Naive thymus-derived CD8-positive, alpha-beta T cell (primary cell): ENCODE results near the gene ADGRG3. TPM values are rescaled to one million over a fixed set of nuclear protein-coding genes. Genes with fewer than 3 reads are reported as not detected.
"Not testable (repeated sequence)": the region's sequence is repeated elsewhere in the genome, so short reads cannot be mapped to it uniquely, and the experiment has no call there.

Experiments used
- ATAC-seq, 2 donors: fragments of 150-1000 bp; cut with Tn5 transposase in 1 of 2; sonication (Bioruptor Pico), chemical (Tn5 transposase) in 1 of 2; 1 replicate in 1 of 2; 2 replicates in 1 of 2; pipeline ENCODE4 v1.10.0; 2021; ENCODE audit warnings: mild to moderate bottlenecking in 2 of 2, moderate library complexity in 2 of 2
- POLR2A ChIA-PET: fragments of 350-600 bp; sonication (Branson Sonifier 250); formaldehyde crosslinking; loops from one replicate; lab custom pipeline; 2021; ENCODE audit warnings: antibody characterized with exemption; lab: Charles Lee
- DNase-seq, 10 donors: peaks; one replicate each; pipeline versions ENCODE4 v3.0.0 to v3.0.0-alpha.2; 2020 to 2022
- H3K27ac Mint-ChIP-seq, 10 donors: one replicate each; pipeline ENCODE4 v1.8.0; 2020 to 2022; ENCODE audit warnings: mild to moderate bottlenecking in 10 of 10, mixed read lengths in 10 of 10, moderate library complexity in 4 of 10, inconsistent platforms in 1 of 10
- H3K27me3 Mint-ChIP-seq, 5 donors: one replicate each; pipeline ENCODE4 v1.8.0; 2021 to 2022; ENCODE audit warnings: mixed read lengths in 5 of 5
- H3K36me3 Mint-ChIP-seq, 3 donors: one replicate each; pipeline ENCODE4 v1.8.0; 2020 to 2022; ENCODE audit warnings: mixed read lengths in 3 of 3, mild to moderate bottlenecking in 2 of 3, inconsistent platforms in 1 of 3
- H3K4me1 Mint-ChIP-seq, 4 donors: one replicate each; pipeline ENCODE4 v1.8.0; 2021 to 2022; ENCODE audit warnings: mixed read lengths in 4 of 4
- H3K4me3 Mint-ChIP-seq, 10 donors: one replicate each; pipeline ENCODE4 v1.8.0; 2020 to 2022; ENCODE audit warnings: mild to moderate bottlenecking in 10 of 10, mixed read lengths in 10 of 10, moderate library complexity in 6 of 10, inconsistent platforms in 1 of 10
- H3K9me3 Mint-ChIP-seq, 9 donors: one replicate each; pipeline ENCODE4 v1.8.0; 2020 to 2022; ENCODE audit warnings: mixed read lengths in 9 of 9, mild to moderate bottlenecking in 3 of 9, inconsistent platforms in 1 of 9, moderate library complexity in 1 of 9
- polyA plus RNA-seq, 3 donors: library from polyadenylated mRNA; unstranded; fragments of 300-500 nt; fragmentation: Illumina TruSeq; gene quantifications; one replicate each; pipeline ENCODE4 v1.2.3, GENCODE V29; 2021
- total RNA-seq, 8 experiments: library from RNA in 2 of 8; stranded (reverse) in 2 of 8; gene quantifications; one replicate each; pipeline ENCODE4 v1.2.3 and lab custom pipeline; 2021 to 2026

The ADGRG3 gene
- total and polyA plus RNA-seq, 5 experiments from 2014 or later = not detected

- H3K27me3 Mint-ChIP-seq, H3K27ac Mint-ChIP-seq, ATAC-seq, H3K36me3 Mint-ChIP-seq, H3K4me3 Mint-ChIP-seq, DNase-seq, POLR2A ChIA-PET: not testable (repeated sequence)
- Mint-ChIP-seq H3K4me1 (peaks cover 7 to 14% (median 10%) of the 10 kb centered on the region in 4 donors), H3K9me3 (peaks cover 0 to 20% (median 4%) of the 10 kb centered on the region in 9 donors)
Observed at GRCh38 chr16:57729852-57730251, 61.7 kb downstream of the ADGRG3 start.

DNA sequence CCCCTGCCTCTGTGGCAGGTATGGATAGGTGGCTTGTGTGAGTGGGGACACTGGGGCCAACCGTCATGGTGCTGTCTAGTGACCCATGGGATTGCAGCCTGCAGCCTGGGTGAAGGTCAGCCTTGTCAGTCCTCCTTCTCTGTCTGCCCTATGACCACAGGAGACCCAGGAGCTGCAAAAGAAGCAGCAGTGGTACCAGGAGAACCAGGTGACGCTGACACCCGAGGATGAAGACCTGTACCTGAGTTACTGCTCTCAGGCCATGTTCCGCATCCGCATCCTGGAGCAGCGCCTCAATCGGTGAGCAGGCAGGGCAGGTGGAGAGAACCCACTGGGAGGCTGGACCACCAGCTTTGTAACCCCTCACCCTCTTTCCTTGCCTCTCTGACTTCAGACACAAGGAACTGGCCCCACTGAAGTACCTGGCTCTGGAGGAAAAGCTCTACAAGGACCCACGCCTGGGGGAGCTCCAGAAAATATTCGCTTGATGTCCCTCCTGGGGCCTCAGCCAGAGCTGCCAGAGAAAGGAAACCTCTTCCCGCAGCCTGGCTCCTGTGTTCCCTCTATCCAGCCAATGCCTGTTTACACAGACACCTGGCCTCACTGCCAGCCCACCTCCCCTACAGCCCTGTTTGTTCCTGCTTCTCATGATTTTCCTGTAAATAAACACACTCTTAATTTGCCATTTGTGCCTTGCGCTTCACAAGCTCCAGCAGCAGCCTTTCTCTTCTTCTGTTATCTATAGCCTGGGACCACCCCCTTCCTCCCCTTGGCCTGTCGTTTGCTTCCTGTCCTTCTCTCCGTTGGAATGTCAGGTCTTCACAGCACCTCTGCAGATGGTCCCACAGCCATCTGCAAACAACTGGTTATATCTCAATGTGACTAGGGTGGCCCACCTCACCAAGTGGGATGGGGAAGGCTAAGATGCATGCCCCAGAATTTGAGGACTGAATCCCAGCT, 62.9 kb downstream of the ADGRG3 start:
- DNase-seq (no peak), ATAC-seq (no peak)
- Mint-ChIP-seq H3K4me1 (peaks cover 11 to 22% (median 17%) of the 10 kb centered on the region in 4 donors), H3K36me3 (peaks cover 0 to 6% (median 0%) of the 10 kb centered on the region in 3 donors), H3K4me3 (no peak overlapping the region), H3K27ac (peak overlapping the region in 2 of 10 donors; percentile 13 to 49), H3K9me3 (peaks cover 0 to 20% (median 4%) of the 10 kb centered on the region in 9 donors), H3K27me3 (peaks cover 0 to 2% (median 0%) of the 10 kb centered on the region in 5 donors)
- POLR2A ChIA-PET = no interaction called here

GRCh38 chr16:57732037-57732436, 63.9 kb downstream of the ADGRG3 start:
- DNase-seq = no peak
- H3K27me3 Mint-ChIP-seq = peaks cover 0 to 2% (median 0%) of the 10 kb centered on the region in 5 donors
- H3K27ac Mint-ChIP-seq = no peak overlapping the region
- H3K4me1 Mint-ChIP-seq = peaks cover 17 to 31% (median 27%) of the 10 kb centered on the region in 4 donors
- H3K9me3 Mint-ChIP-seq = peaks cover 0 to 20% (median 4%) of the 10 kb centered on the region in 9 donors
- POLR2A ChIA-PET = no interaction called here
- no peak for ATAC-seq
- H3K36me3 Mint-ChIP-seq = peaks cover 0 to 6% (median 0%) of the 10 kb centered on the region in 3 donors
- no peak overlapping the region for H3K4me3 Mint-ChIP-seq

DNA sequence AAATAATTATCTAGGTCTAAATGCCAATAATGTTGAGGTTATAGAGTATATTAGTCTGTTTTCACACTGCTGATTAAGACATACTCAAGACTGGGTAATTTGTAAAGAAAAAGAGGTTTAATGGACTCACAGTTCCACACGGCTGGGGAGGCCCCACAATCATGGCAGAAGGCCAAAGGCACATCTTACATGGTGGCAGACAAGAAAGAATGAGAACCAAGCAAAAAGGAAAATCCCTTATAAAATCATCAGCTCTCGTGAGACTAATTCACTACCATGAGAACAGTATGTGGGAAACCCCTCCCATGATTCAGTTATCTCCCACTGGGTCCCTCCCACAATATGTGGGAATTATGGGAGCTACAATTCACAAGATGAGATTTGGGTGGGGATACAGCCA, 64.6 kb downstream of the ADGRG3 start:
- H3K4me1 Mint-ChIP-seq = peaks cover 15 to 38% (median 31%) of the 10 kb centered on the region in 4 donors
- peak overlapping the region in 5 of 10 donors; percentile 47 to 80 (median 62) for H3K4me3 Mint-ChIP-seq
- peaks cover 0 to 2% (median 0%) of the 10 kb centered on the region in 5 donors for H3K27me3 Mint-ChIP-seq
- peak overlapping the region in 3 of 10 donors; percentile 8 to 62 (median 41) for H3K27ac Mint-ChIP-seq
- DNase-seq = no peak
- ATAC-seq = no peak
- H3K36me3 Mint-ChIP-seq = peaks cover 0 to 6% (median 0%) of the 10 kb centered on the region in 3 donors
- H3K9me3 Mint-ChIP-seq = peaks cover 0 to 20% (median 4%) of the 10 kb centered on the region in 9 donors
- POLR2A ChIA-PET = no interaction called here

- no peak for ATAC-seq
- peak overlapping the region; percentile 92 to 99 (median 96) for H3K27ac Mint-ChIP-seq
- POLR2A ChIA-PET = interaction anchor here (0.6 to 2.8 kb wide), 7 partner anchors 8 to 658 kb away, joined by 3 to 17 read pairs (median 4); partner anchors contain the start of genes GINS3, USB1 and ZNF319
Observed at GRCh38 chr16:57734308-57734924, 66.3 kb downstream of the ADGRG3 start.

GRCh38 chr16:57734925-57735754, 67.0 kb downstream of the ADGRG3 start:
- Mint-ChIP-seq H3K27ac (peak overlapping the region; percentile 92 to 99 (median 96)), H3K9me3 (peaks cover 0 to 11% (median 4%) of the 10 kb centered on the region in 9 donors), H3K36me3 (peaks cover 0 to 6% (median 0%) of the 10 kb centered on the region in 3 donors), H3K4me1 (peaks cover 11 to 44% (median 31%) of the 10 kb centered on the region in 4 donors), H3K4me3 (peak overlapping the region; percentile 92 to 100 (median 96)), H3K27me3 (peaks cover 0 to 2% (median 0%) of the 10 kb centered on the region in 5 donors)
- POLR2A ChIA-PET = interaction anchor here (0.6 to 2.8 kb wide), 13 partner anchors 9 to 657 kb away, joined by 3 to 17 read pairs (median 4); partner anchors contain the start of genes CFAP20, CIAPIN1, COQ9 and GINS3
- DNase-seq (peak; percentile 94 to 99 (median 98)), ATAC-seq (peak; percentile 88)

More at GRCh38 chr16:57734308-57734924, 66.3 kb downstream of the ADGRG3 start:
- H3K4me1 Mint-ChIP-seq = peaks cover 11 to 44% (median 31%) of the 10 kb centered on the region in 4 donors
- H3K9me3 Mint-ChIP-seq = peaks cover 0 to 13% (median 4%) of the 10 kb centered on the region in 9 donors
- DNase-seq = no peak
- peaks cover 0 to 6% (median 0%) of the 10 kb centered on the region in 3 donors for H3K36me3 Mint-ChIP-seq
- H3K4me3 Mint-ChIP-seq = peak overlapping the region; percentile 92 to 100 (median 96)
- H3K27me3 Mint-ChIP-seq = peaks cover 0 to 2% (median 0%) of the 10 kb centered on the region in 5 donors

- Mint-ChIP-seq H3K27me3 (peaks cover 0 to 2% (median 0%) of the 10 kb centered on the region in 5 donors), H3K4me1 (peaks cover 11 to 44% (median 31%) of the 10 kb centered on the region in 4 donors), H3K4me3 (peak within 1 kb of the TSS; percentile 92 to 100 (median 96)), H3K27ac (peak within 1 kb of the TSS; percentile 92 to 99 (median 96)), H3K9me3 (peaks cover 0 to 11% (median 4%) of the 10 kb centered on the region in 9 donors), H3K36me3 (peaks cover 0 to 6% (median 0%) of the 10 kb centered on the region in 3 donors)
- DNase-seq = peak in 1 of 10 donors; percentile 7
- ATAC-seq = no peak
- POLR2A ChIA-PET = interaction anchor here (0.9 to 2.8 kb wide), 12 partner anchors 9 to 656 kb away, joined by 3 to 17 read pairs (median 4); partner anchors contain the start of genes CFAP20, CIAPIN1, COQ9 and GINS3
Observed at GRCh38 chr16:57735755-57736418, 67.8 kb downstream of the ADGRG3 start, which contains the start of gene KATNB1. TSS of gene KATNB1 (plus strand) at chr16:57735770. CDS start at chr16:57737244, 1,474 bp downstream.

DNA sequence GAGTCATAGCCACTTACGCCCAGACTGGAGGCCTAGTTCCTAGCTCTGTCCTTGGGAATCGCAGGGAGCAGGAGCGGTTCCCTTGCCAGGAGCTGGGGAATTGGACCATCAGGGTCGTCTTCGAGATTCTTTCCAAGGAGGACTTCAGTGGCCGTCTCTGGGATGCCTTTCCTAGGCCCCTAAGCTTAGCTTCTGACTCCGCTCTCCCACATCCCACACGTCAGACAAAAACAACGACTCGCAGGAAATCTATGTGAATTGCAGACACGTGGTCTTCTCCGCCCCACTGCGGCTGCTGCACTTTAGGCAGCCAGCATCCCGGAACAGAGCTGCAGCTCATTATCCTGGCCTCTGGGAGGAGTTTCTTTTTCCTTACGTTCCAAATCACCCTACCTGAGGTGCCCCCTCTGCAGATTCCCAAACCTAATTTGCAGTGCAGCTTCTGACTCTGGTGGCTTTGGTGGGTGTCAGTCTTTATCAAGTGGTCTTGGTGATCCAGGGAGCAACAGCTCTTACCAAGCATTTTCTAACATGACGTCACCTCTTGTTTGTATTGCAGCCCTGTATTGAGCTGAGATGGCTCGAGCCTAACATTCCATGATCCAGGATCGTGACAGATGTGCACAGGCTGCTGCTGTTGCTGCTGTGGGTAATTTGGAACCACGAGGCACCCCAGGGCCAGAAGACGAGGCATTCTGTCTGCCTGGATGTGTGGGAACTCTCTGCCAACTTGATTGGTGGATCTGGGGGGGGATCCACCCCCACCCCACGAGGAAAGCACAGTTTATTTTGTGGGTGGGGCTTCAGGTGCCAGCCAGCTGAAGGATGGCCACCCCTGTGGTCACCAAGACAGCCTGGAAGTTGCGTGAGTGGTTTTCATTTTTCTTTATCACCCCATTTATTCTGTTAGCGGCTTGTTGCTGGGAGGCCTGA, 68.6 kb downstream of the ADGRG3 start:
- POLR2A ChIA-PET = interaction anchor here (0.9 to 2.8 kb wide), 5 partner anchors 47 to 393 kb away, joined by 3 to 17 read pairs (median 4); partner anchors contain the start of genes CFAP20, CIAPIN1 and COQ9
- H3K27ac Mint-ChIP-seq = peak overlapping the region; percentile 75 to 99 (median 95)
- no peak for ATAC-seq
- H3K4me3 Mint-ChIP-seq = peak overlapping the region; percentile 92 to 100 (median 96)
- peak in 9 of 10 donors; percentile 27 to 77 (median 42) for DNase-seq
- peaks cover 0 to 11% (median 4%) of the 10 kb centered on the region in 9 donors for H3K9me3 Mint-ChIP-seq
- peaks cover 0 to 2% (median 0%) of the 10 kb centered on the region in 5 donors for H3K27me3 Mint-ChIP-seq
- H3K36me3 Mint-ChIP-seq = peaks cover 0 to 7% (median 4%) of the 10 kb centered on the region in 3 donors
- peaks cover 11 to 44% (median 31%) of the 10 kb centered on the region in 4 donors for H3K4me1 Mint-ChIP-seq

- Mint-ChIP-seq H3K36me3 (peaks cover 0 to 16% (median 4%) of the 10 kb centered on the region in 3 donors), H3K27me3 (peaks cover 0 to 2% (median 0%) of the 10 kb centered on the region in 5 donors), H3K4me3 (no peak overlapping the region), H3K27ac (peak overlapping the region in 1 of 10 donors; percentile 11), H3K4me1 (peaks cover 11 to 36% (median 24%) of the 10 kb centered on the region in 4 donors), H3K9me3 (no peaks in the 10 kb centered on the region)
- POLR2A ChIA-PET = no interaction called here
- DNase-seq (peak in 1 of 10 donors; percentile 24), ATAC-seq (no peak)
Observed at GRCh38 chr16:57738844-57739243, 70.7 kb downstream of the ADGRG3 start.
